ENCODE measurements around the gene FAM13A. TPM values are rescaled to one million over a fixed set of nuclear protein-coding genes. Genes with fewer than 3 reads are reported as not detected.

Gene FAM13A
- total and polyA plus RNA-seq, 2 of the 13 experiments (the other 11 are each of a cell fraction or from before 2014, with no cell fraction given) = 1.2 to 36.2 TPM

GRCh38 chr4:88823058-88823919 lies 233.7 kb downstream of the FAM13A start (continued):
- no peak for TF ChIP-seq ZNF276 (CRISPR knock-in tag; IDR thresholded peaks at IDR 0.05; ENCODE audit: low read depth)
- no peak for TF ChIP-seq CREBL2 (CRISPR knock-in tag; IDR thresholded peaks at IDR 0.05; ENCODE audit: borderline replicate concordance)
- TF ChIP-seq FOXM1 (CRISPR knock-in tag; IDR thresholded peaks at IDR 0.05) = no peak
- no peak for TF ChIP-seq ATM (IDR thresholded peaks at IDR 0.05; ENCODE audit: borderline replicate concordance)
- TF ChIP-seq KIAA2018 (CRISPR knock-in tag; IDR thresholded peaks at IDR 0.05; ENCODE audit: borderline replicate concordance) = peak; percentile 73; the same call in 1 of the 2 replicates
- no peak for TF ChIP-seq ZNF468 (CRISPR knock-in tag; IDR thresholded peaks at IDR 0.05)
- TF ChIP-seq MBD4 (IDR thresholded peaks at IDR 0.05; ENCODE audit: borderline replicate concordance, low read length) = no peak
- TF ChIP-seq POLR2AphosphoS5 (IDR thresholded peaks at IDR 0.05; ENCODE audit: low read depth, low read length) = peak; percentile 92
- TF ChIP-seq GPN1 (CRISPR knock-in tag; IDR thresholded peaks at IDR 0.05; ENCODE audit: borderline replicate concordance) = no peak
- no peak for TF ChIP-seq SKIL (CRISPR knock-in tag; IDR thresholded peaks at IDR 0.05; ENCODE audit: borderline replicate concordance)
- no peak for TF ChIP-seq PBX3 (CRISPR knock-in tag; IDR thresholded peaks at IDR 0.05; ENCODE audit: borderline replicate concordance)
- TF ChIP-seq ZBTB1 (CRISPR knock-in tag; IDR thresholded peaks at IDR 0.05; ENCODE audit: borderline replicate concordance) = no peak
